ENCODE data around the gene APEH.

APEH gene

DNA sequence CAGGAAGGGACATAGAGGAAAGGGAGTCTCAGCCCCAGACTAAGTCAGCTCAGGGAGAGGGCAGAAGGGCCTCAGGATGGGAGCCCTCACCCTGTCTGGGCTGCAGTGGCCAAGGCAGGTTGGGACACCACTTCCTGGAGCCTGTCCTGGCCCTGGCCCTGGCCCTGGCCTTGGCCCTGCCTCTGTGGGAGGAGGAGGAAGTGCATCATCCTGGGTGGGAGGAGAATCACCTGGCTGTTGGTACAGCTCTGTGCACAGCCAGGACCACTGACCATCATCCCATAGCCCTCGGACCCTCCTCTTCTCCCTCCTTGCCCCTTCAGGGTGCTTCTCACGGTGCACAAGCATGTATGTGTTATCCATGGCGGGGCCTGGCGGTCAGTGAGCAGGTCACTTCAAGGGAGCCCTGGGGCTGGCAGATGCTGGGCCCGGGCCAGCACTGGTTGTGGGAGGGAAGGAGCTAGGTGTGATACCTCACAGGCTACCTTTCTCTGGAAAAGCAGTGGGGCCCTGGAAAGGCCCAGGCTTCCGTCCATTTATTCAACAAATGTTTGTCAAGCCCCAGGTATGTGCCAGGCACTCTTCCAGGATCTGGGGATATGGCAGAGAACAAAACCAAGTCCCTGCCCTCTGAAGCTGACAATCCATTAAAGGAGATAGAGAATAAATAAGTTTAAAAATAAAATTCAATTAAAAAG lies 8.2 kb upstream of the APEH start:
- TF ChIP-seq, protein P1, sequence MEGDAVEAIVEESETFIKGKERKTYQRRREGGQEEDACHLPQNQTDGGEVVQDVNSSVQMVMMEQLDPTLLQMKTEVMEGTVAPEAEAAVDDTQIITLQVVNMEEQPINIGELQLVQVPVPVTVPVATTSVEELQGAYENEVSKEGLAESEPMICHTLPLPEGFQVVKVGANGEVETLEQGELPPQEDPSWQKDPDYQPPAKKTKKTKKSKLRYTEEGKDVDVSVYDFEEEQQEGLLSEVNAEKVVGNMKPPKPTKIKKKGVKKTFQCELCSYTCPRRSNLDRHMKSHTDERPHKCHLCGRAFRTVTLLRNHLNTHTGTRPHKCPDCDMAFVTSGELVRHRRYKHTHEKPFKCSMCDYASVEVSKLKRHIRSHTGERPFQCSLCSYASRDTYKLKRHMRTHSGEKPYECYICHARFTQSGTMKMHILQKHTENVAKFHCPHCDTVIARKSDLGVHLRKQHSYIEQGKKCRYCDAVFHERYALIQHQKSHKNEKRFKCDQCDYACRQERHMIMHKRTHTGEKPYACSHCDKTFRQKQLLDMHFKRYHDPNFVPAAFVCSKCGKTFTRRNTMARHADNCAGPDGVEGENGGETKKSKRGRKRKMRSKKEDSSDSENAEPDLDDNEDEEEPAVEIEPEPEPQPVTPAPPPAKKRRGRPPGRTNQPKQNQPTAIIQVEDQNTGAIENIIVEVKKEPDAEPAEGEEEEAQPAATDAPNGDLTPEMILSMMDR (IDR thresholded peaks at IDR 0.05; ENCODE audit: low read depth, low read length): no peak
- H3K36me3 ChIP-seq: peaks cover 5% of the 10 kb centered on the region; the same call in 1 of the 2 replicates
- no peaks in the 10 kb centered on the region for H3K9me3 ChIP-seq (ENCODE audit: severe bottlenecking)
- no peak overlapping the region for H3K27ac ChIP-seq
- H3K27me3 ChIP-seq (ENCODE audit: insufficient read depth, low read depth, severe bottlenecking): no peaks in the 10 kb centered on the region
- DNase-seq: no peak
- H3K4me3 ChIP-seq (ENCODE audit: low read depth, low read length): no peak overlapping the region

DNA sequence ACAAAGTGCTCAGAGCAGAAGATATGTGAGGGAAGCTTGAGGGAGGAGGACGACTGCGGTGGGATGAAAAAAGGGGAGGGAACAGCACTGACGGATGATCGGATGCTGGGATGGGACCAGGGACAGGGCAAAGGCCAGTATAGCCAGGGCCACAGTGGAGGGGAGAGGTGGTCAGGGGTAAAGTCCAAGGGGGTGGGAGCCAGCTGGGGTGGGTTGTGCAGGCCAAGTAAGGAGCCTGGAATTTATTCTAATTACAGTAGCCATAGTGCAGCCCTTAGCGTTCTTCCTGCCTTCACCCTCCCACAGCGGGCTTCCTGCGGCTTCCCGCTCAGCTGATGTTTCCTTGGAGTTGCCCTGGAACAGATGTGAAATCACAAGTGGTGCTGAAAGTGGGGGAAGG lies 7.6 kb upstream of the APEH start:
- Histone ChIP-seq H3K27ac (no peak overlapping the region), H3K4me3 (ENCODE audit: low read depth, low read length) (no peak overlapping the region), H3K36me3 (peaks cover 5% of the 10 kb centered on the region; the same call in 1 of the 2 replicates), H3K9me3 (ENCODE audit: severe bottlenecking) (no peaks in the 10 kb centered on the region), H3K27me3 (ENCODE audit: insufficient read depth, low read depth, severe bottlenecking) (no peaks in the 10 kb centered on the region)
- no peak for DNase-seq
- TF ChIP-seq, protein P1 (IDR thresholded peaks at IDR 0.05; ENCODE audit: low read depth, low read length): no peak

DNA sequence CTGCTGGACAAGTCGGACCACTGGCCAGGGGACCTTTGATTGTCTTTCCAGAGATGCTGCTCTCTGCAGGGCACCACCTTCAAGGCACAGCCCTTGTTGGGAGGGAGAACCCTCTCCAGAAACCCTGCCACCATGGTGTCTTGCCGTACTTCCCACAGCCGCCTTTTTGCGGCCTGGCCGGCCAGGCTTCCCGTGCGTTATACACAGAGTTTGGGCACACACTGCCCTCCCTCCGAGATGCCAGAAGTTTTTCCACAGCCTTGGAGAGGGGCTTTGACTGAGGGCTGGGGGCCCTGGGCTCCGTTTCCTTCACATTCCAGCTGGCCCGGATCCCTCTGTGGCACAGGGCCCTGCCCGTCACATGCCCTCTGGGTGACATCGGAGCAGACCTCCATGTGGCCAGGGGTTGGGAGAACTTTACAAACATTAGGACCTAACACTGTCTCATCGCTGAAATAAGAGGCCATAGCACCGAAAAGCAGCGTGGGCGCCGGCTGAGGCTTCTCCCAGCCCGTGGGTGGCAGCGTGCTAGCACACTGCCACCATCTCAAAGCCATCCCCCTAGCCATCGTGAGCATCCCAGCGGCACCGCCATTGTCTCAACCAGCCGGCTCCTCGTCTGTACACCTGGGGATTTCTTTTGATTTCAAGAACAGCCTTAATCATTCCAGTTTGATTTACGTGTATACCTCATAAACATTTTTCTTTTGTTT lies 6.3 kb upstream of the APEH start:
- TF ChIP-seq, protein P1 (IDR thresholded peaks at IDR 0.05; ENCODE audit: low read depth, low read length): no peak
- H3K27me3 ChIP-seq (ENCODE audit: insufficient read depth, low read depth, severe bottlenecking): no peaks in the 10 kb centered on the region
- no peaks in the 10 kb centered on the region for H3K9me3 ChIP-seq (ENCODE audit: severe bottlenecking)
- peaks cover 3% of the 10 kb centered on the region; the same call in 1 of the 2 replicates for H3K36me3 ChIP-seq
- no peak overlapping the region for H3K4me3 ChIP-seq (ENCODE audit: low read depth, low read length)
- no peak for DNase-seq
- H3K27ac ChIP-seq: no peak overlapping the region

DNA sequence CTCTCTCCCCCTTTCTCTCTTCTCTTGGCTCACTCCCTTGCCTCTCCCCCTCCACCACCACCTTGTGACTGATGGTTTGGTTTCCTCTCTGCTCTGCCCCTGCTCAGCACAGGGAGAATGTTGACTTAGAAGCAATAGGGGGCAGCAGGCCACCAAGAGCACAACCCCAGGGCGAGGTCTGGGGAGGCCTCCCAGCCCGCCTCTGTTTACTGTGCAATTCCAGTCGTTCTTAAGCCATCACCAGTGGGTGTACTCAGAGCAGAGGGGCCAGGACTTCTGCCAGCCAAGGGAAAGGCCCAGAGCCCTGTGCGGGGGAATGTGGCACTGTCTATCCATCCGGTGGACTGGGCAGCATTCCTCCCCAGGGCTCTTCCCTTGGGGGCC lies 5.7 kb upstream of the APEH start:
- Histone ChIP-seq H3K27me3 (ENCODE audit: insufficient read depth, low read depth, severe bottlenecking) (no peaks in the 10 kb centered on the region), H3K4me3 (ENCODE audit: low read depth, low read length) (no peak overlapping the region), H3K27ac (no peak overlapping the region), H3K9me3 (ENCODE audit: severe bottlenecking) (no peaks in the 10 kb centered on the region), H3K36me3 (peaks cover 3% of the 10 kb centered on the region; the same call in 1 of the 2 replicates)
- TF ChIP-seq, protein P1 (IDR thresholded peaks at IDR 0.05; ENCODE audit: low read depth, low read length): no peak
- no peak for DNase-seq

DNA sequence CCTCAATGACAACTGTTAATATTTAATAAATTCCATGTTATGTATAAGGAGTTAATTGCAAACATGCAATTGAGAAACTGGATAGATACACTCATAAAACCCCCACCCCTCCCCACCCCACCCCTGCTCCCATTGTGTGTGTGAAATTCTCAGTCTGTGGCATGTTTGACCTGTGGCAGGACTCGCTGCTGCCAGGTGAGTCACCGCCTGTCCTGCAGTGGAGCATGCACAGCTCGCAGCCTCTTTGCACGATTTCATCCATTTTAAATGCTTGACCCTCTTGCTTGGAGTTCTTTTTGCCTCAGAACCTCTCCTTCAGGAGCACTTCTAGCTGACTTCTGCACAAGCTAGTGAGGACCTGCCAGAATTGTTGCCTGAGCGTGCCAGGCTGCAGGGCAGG lies 5.3 kb upstream of the APEH start:
- no peak overlapping the region for H3K27ac ChIP-seq
- TF ChIP-seq, protein P1 (IDR thresholded peaks at IDR 0.05; ENCODE audit: low read depth, low read length): no peak
- peaks cover 3% of the 10 kb centered on the region; the same call in 1 of the 2 replicates for H3K36me3 ChIP-seq
- no peaks in the 10 kb centered on the region for H3K27me3 ChIP-seq (ENCODE audit: insufficient read depth, low read depth, severe bottlenecking)
- H3K4me3 ChIP-seq (ENCODE audit: low read depth, low read length): no peak overlapping the region
- no peak for DNase-seq
- H3K9me3 ChIP-seq (ENCODE audit: severe bottlenecking): no peaks in the 10 kb centered on the region
